ENCODE results near the gene WSCD2.
A peak's percentile ranks its signal among the peaks of the same experiment; 100 is the strongest.
"Not testable (repeated sequence)": the region's sequence is repeated elsewhere in the genome, so short reads cannot be mapped to it uniquely, and the experiment has no call there.

Gene WSCD2

DNA sequence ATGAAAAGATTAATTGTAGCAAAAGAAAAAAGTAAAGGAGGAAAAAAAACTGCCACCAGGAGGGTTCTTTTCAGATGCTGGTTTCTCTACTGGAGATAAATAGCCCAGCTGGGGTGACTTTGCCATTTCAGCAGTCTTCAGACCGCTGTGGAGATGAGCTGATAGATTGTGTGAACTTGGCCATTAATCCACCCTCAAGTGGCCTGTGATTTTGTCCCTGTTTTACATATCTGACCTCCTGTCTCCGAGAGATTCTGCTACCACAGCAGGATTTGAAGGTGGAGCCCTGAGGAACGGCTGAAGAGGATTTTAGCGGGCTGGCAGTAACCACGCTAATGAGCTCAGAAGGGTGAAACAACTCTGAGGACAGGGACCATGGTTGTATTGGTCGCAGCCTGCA, 72.7 kb downstream of the WSCD2 start:
- DNase-seq = no peak

DNA sequence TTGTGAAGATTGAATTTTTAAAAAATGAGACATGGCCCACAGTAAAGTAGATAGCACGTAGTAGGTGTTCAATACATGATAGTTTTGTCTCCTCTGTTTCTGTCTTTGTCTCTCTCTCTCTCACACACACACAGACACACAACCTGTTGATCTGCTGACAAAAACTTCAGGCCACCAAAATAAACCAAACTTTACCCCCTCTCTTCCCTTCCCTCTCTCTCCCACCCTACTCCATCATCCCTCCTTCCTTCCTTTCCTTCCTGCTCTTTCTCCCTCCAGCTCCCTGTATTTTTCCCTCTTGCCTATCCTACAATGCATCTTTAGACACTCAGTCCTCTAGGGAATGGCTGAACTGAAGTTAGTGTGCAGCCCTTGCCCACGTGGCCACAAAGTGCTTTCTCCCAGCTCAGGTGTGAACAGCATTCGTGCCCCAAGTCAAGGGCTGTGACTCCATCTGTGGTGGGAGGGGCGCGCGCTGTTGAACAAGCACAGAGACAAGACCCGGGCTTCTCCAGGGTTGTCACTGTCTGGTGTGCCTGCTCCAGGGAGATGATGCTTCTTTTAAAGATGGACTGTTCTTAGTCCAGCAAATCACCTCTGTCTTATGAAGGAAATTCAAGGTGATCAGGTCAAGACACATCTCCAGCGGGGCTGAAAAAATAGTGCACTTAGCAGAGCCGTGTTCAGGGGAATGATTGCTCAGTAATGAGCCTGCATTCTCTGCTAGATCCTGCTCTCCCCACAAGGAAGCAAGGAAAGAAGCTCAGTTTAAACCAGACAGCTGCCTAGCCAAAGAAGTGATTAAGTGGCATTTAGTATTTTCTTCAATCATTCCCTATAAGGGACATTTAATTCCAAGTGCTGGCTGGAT, 75.3 kb downstream of the WSCD2 start:
- no peak for DNase-seq

- DNase-seq = no peak
Measured at GRCh38 chr12:108205864-108206263, 76.8 kb downstream of the WSCD2 start.

DNA sequence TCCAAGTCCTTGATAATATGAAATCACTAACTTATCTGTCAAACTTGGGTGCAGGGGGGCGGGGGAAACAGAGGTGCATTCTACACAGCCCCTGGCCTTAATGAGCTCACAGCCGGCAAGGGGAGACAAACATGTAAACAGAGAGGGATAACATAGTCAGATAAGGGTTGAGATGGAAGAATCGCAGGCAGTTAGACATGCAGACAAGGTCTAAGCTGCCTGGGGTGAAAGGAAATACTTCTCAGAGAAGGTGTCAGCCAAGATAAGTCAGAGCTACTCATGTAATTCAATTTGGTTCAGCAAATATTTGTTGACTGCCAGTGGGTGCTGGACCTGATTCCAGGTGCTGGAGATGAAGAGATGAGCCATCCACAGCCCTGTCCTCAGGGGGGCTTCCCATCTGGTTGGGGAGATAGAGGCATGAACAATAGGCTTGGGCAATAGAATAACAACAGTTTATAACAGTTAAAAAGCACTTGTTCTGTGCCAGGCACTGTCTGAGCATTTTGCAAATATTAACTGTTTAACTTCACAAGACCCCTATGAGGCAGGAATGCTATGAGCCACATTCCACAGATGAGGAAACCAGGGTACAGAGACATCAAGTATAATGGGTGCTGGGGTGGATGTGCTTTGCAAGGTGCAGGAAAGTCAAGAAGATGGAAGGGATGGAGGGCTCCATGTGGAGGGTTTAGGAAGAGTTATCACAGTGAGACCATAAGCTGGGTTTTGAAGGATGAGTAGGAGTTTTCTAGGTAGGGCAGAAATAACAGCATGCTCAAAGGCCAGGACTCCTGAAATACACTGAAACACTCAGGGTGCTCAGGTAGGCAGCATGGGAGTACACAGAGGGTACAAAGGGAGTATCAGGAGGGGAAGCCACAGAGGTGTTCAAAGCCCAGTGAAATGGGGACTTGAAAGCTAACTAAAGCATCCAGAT, 79.0 kb downstream of the WSCD2 start:
- DNase-seq = no peak

DNA sequence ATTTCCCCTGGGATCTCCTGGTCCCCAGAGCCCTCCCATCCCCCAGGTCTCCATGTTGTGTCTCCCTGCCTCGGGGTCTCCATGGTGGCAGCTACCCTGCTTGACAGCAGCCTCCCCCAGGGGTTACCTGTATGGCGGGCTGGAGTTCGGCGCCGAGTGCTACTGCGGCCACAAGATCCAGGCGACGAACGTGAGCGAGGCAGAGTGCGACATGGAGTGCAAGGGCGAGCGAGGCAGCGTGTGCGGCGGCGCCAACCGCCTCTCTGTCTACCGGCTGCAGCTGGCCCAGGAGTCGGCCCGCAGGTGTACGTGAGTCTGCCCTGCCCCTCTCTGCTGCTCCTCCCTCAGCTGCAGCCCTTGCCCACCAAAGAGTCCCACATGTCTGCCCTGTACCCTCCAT, 80.9 kb downstream of the WSCD2 start:
- DNase-seq = no peak

- DNase-seq = no peak
Measured at GRCh38 chr12:108211157-108211556, 82.1 kb downstream of the WSCD2 start.

- DNase-seq = no peak
Measured at GRCh38 chr12:108213871-108214445, 84.9 kb downstream of the WSCD2 start.

DNA sequence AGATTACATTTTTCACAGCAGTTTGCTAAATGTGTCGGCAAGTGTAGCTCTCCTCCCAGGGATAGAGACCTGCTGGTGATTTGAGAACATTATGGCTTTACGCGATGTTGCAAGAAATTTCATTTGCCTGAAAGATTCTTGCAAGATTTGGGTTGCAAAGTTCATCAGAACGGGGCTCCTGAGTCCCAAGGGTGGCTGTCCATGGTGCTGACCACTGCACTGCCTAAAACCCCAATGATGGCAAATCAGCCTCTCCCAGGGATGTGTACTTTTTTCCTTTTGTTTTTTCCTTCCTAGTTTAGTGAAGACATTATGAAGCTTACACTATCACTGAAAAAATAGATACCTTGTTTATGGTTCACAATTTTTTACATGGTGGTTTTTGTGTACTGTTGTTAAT, 85.4 kb downstream of the WSCD2 start:
- no peak for DNase-seq

- DNase-seq = no peak
Measured at GRCh38 chr12:108215458-108215857, 86.4 kb downstream of the WSCD2 start.

GRCh38 chr12:108218921-108219320, 89.8 kb downstream of the WSCD2 start:
- DNase-seq = no peak

DNA sequence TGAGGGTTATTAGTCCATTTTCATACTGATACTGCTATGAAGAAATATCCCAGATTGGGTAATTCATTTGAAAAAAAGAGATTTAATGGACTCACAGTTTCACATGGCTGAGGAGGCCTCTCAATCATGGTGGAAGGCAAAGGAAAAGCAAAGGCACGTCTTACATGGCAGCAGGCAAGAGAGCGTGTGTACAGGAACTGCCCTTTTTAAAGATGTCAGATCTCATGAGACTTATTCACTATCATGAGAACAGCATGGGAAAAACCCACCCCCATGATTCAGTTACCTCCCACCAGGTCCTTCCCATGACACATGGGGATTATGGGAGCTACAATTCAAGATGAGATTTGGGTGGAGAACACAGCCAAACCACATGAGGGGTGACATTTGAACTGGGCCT, 96.0 kb downstream of the WSCD2 start:
- not testable (repeated sequence) for DNase-seq

- no peak for DNase-seq
Measured at GRCh38 chr12:108226866-108227265, 97.8 kb downstream of the WSCD2 start.

GRCh38 chr12:108228746-108229145, 99.7 kb downstream of the WSCD2 start:
- DNase-seq = no peak

DNA sequence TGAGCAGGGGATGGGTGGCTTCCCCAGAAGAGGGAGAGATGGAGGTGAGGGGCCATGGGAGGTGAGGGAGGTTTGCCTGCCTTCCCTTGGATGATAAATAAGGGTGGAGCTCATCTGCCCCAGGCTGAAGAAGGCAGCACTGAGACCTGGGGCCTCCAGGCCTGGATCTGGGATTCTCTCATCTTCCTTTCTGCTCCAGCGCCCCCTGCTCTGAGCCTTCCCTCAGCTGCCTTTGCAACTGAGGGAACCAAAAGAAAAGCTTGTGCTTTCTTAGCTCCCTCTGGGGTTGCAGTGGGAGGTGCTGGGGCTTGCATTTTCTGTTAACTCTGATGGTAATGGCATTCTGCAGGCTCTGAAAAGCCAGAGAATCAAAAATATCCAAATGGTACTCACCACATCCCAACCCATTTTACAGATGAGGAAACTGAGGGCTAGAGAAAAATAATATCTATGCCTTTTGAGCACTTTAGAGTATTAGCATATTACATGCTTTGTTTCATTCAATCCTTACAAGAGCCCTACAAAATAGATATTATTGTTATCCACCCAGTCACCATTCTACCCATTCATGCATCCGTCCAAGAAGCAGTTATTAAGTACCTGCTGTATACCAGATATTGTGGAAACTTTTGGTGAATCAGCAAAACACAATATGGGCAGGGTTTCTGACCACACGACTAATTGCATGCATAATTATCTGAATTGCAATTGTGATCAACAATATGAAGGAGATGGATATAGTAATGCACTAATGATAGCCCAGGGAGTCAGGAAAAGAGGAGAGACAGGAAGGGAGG, 102.2 kb downstream of the WSCD2 start:
- DNase-seq = no peak

DNA sequence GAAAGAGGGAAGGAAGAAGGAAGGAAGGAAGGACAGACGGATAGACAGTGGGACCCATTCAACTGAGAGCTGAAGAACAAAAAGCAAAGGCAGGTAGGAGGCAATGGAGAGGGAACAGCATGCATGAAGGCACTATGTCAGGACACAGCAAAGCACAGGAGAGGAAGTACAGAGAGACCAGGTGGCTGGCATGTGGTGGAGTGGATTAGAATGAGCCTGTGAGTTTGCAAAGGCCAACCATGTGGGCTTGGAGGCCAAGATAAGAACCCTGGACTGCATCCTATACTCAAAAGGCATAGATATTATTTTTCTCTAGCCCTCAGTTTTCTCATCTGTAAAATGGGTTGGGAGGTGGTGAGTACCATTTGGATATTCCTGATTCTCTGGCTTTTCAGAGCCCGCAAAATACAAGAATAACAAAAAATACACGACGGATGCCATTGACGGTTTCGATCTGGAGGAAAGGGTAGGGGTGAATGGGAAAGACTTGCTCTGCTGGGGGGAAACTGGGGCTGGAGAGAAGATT, 102.9 kb downstream of the WSCD2 start:
- DNase-seq = no peak

GRCh38 chr12:108232565-108232964, 103.5 kb downstream of the WSCD2 start:
- DNase-seq = no peak

DNA sequence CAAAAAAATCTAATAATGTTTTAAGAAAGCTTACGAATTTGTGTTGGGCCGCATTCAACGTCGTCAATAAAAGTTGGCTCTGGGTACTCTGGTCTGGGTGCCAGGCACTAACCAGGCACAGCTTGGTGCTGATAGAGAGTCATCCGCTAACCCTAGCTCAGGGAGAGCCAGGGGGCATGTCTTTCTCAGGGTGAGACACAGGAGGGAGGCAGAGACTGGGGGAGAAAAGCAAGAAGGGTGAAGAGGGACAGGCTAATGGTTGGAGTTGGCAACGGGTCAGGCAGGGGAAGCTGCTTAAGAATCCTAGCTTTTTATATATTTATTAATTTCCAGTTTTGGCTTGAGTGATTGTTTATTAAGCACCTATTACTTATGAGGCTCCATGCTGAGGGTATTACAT, 105.1 kb downstream of the WSCD2 start:
- peak; percentile 24 for DNase-seq

DNA sequence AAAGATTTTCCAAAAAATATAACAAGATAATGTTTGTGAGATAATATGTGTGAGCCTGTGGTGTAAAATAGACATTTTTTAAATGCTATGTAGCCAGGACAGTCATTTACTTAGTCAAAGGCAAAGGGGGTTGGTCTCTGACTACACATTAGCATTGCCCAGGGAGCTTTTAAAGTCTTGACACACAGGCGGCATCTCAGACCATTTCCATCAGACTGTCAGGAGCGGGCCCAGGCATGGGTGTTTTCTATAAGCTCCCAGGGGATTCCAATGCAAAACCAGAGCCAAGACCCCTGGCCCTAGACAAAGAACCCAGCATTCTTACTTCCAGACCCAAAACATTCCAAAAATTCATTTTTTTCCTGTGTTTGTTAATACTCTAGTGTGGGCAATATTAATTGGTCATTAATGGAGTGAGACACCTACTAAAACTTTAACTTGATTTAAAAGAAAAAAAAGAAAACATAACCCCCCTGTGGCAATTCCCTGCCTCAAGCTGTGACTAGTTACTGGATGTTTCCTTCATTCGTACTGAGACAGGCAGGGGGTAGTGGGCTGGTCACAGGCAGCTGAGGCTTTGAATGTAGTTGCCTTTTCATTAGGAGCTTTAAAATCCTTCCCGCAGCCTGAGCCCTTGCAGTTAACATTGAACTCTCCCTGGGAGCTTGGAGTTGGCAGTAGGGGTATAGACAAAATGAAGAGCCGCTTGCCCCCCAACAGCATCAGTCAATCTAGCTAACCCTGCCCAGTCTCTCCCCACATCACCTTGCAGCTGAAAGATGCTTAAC, 106.3 kb downstream of the WSCD2 start:
- DNase-seq = no peak

DNA sequence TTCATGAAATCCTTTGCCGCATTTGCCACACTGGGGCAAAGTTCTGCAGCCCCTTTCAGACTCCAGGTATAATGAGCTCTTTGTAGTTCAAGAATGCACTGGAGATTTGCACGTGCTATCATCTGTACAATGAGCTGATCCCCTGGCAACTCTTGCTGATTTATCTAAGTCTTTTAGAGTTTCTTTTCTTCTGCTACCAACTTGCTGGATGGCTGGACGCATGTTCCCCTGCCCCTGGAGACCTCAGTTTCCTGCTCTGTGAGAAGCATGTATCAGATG, 106.8 kb downstream of the WSCD2 start:
- DNase-seq = no peak

- no peak for DNase-seq
Measured at GRCh38 chr12:108236366-108236765, 107.3 kb downstream of the WSCD2 start.

GRCh38 chr12:108237272-108237671, 108.2 kb downstream of the WSCD2 start:
- DNase-seq = no peak

- DNase-seq = no peak
Measured at GRCh38 chr12:108238474-108238873, 109.4 kb downstream of the WSCD2 start.

All from CD4-positive, alpha-beta T cell treated with Interleukin-10 for 1 hour (primary cell).